BE2C (cell line): Measurements from ENCODE around the gene ITPK1.

Experiments
- DNase-seq: peaks from one replicate; pipeline ENCODE4 v3.0.0-alpha.2; 2020
- H3K27me3 ChIP-seq: fragments of 250-450 bp; sonication (Bioruptor Pico); 2 replicates; pipeline ENCODE4 v1.5.1; 2020; ENCODE audit warnings: mild to moderate bottlenecking
- H3K36me3 ChIP-seq: fragments of 250-450 bp; sonication (Bioruptor Pico); 2 replicates; pipeline ENCODE4 v1.5.1; 2020; ENCODE audit warnings: mild to moderate bottlenecking
- H3K4me1 ChIP-seq: fragments of 250-450 bp; sonication (Bioruptor Pico); 2 replicates; pipeline ENCODE4 v1.5.1; 2020
- H3K4me3 ChIP-seq: 2 replicates; pipeline ENCODE4 v1.5.1; 2011; ENCODE audit warnings: low read depth, low read length
- H3K9me3 ChIP-seq: fragments of 250-450 bp; sonication (Bioruptor Pico); 2 replicates; pipeline ENCODE4 v1.5.1; 2020
- CTCF ChIP-seq: IDR thresholded peaks from 2 replicates; pipeline ENCODE4 v1.5.1; 2012; ENCODE audit warnings: mild to moderate bottlenecking, low read depth, low read length

The ITPK1 gene

GRCh38 chr14:92942576-92942975 is 173.1 kb downstream of the ITPK1 start:
- Histone ChIP-seq H3K4me3 (no peak overlapping the region), H3K9me3 (no peaks in the 10 kb centered on the region), H3K27me3 (no peaks in the 10 kb centered on the region), H3K36me3 (peaks cover 15% of the 10 kb centered on the region), H3K4me1 (peaks cover 50% of the 10 kb centered on the region)
- no peak for DNase-seq
- TF ChIP-seq CTCF: no peak

- H3K4me1 ChIP-seq: peaks cover 50% of the 10 kb centered on the region
- no peak for TF ChIP-seq CTCF
- H3K36me3 ChIP-seq: peaks cover 13% of the 10 kb centered on the region
- no peak overlapping the region for H3K4me3 ChIP-seq
- DNase-seq: no peak
- no peaks in the 10 kb centered on the region for H3K27me3 ChIP-seq
- H3K9me3 ChIP-seq: no peaks in the 10 kb centered on the region
Observed at GRCh38 chr14:92942136-92942535, 173.6 kb downstream of the ITPK1 start.

GRCh38 chr14:92941531-92941930 is 174.2 kb downstream of the ITPK1 start:
- Histone ChIP-seq H3K4me1 (peaks cover 53% of the 10 kb centered on the region), H3K36me3 (peaks cover 14% of the 10 kb centered on the region), H3K4me3 (no peak overlapping the region), H3K9me3 (no peaks in the 10 kb centered on the region), H3K27me3 (no peaks in the 10 kb centered on the region)
- no peak for TF ChIP-seq CTCF
- DNase-seq: no peak

- H3K36me3 ChIP-seq: peaks cover 17% of the 10 kb centered on the region
- no peak for DNase-seq
- no peak overlapping the region for H3K4me3 ChIP-seq
- TF ChIP-seq CTCF: no peak
- no peaks in the 10 kb centered on the region for H3K9me3 ChIP-seq
- peaks cover 43% of the 10 kb centered on the region for H3K4me1 ChIP-seq
- H3K27me3 ChIP-seq: no peaks in the 10 kb centered on the region
Observed at GRCh38 chr14:92940543-92940942, 175.2 kb downstream of the ITPK1 start.

GRCh38 chr14:92939699-92940098 is 176.0 kb downstream of the ITPK1 start:
- no peak for DNase-seq
- peaks cover 34% of the 10 kb centered on the region for H3K4me1 ChIP-seq
- no peak for TF ChIP-seq CTCF
- no peak overlapping the region for H3K4me3 ChIP-seq
- peaks cover 21% of the 10 kb centered on the region for H3K36me3 ChIP-seq
- no peaks in the 10 kb centered on the region for H3K9me3 ChIP-seq
- no peaks in the 10 kb centered on the region for H3K27me3 ChIP-seq

- Histone ChIP-seq H3K36me3 (peaks cover 27% of the 10 kb centered on the region), H3K4me3 (no peak overlapping the region), H3K4me1 (peaks cover 34% of the 10 kb centered on the region), H3K9me3 (no peaks in the 10 kb centered on the region), H3K27me3 (no peaks in the 10 kb centered on the region)
- peak; percentile 81 for DNase-seq
- no peak for TF ChIP-seq CTCF
Observed at GRCh38 chr14:92938890-92939671, 176.6 kb downstream of the ITPK1 start.
